ENCODE results near the gene SSPN. TPM values are rescaled to one million over a fixed set of nuclear protein-coding genes. Genes with fewer than 3 reads are reported as not detected.

Gene SSPN
- total RNA-seq, 1 donor from 2014 or later = 44.7 TPM

GRCh38 chr12:26268841-26269561 is 73.6 kb downstream of the SSPN start:
- Histone ChIP-seq H3K4me1 (peaks cover 52% of the 10 kb centered on the region), H3K4me3 (no peak overlapping the region)
- DNase-seq (ENCODE audit: extremely low spot score in 2 of 2) = no peak

GRCh38 chr12:26269562-26270284 is 74.3 kb downstream of the SSPN start:
- TF ChIP-seq CTCF (IDR thresholded peaks at IDR 0.05) = no peak
- no peak for TF ChIP-seq POLR2AphosphoS5 (IDR thresholded peaks at IDR 0.05; ENCODE audit: insufficient read depth in 1 of 2, low read depth in 1 of 2)
- no peak for TF ChIP-seq POLR2A (IDR thresholded peaks at IDR 0.05)
- intact Hi-C loops (cut with DNase I) = no loop called here
- no peak overlapping the region for H3K27ac ChIP-seq
- no peaks in the 10 kb centered on the region for H3K9me3 ChIP-seq
- DNase-seq (ENCODE audit: extremely low spot score in 2 of 2) = no peak
- H3K4me3 ChIP-seq = no peak overlapping the region
- H3K4me1 ChIP-seq = peaks cover 58% of the 10 kb centered on the region
- no peaks in the 10 kb centered on the region for H3K36me3 ChIP-seq
- H3K27me3 ChIP-seq = no peaks in the 10 kb centered on the region

More at GRCh38 chr12:26268841-26269561, 73.6 kb downstream of the SSPN start:
- intact Hi-C loops (cut with DNase I) = no loop called here
- H3K9me3 ChIP-seq = no peaks in the 10 kb centered on the region
- H3K36me3 ChIP-seq = no peaks in the 10 kb centered on the region
- no peaks in the 10 kb centered on the region for H3K27me3 ChIP-seq
- TF ChIP-seq CTCF (IDR thresholded peaks at IDR 0.05) = no peak
- TF ChIP-seq POLR2A (IDR thresholded peaks at IDR 0.05) = no peak
- TF ChIP-seq POLR2AphosphoS5 (IDR thresholded peaks at IDR 0.05; ENCODE audit: insufficient read depth in 1 of 2, low read depth in 1 of 2) = no peak
- H3K27ac ChIP-seq = no peak overlapping the region

- peaks cover 71% of the 10 kb centered on the region for H3K4me1 ChIP-seq
- H3K27me3 ChIP-seq = no peaks in the 10 kb centered on the region
- no peaks in the 10 kb centered on the region for H3K36me3 ChIP-seq
- TF ChIP-seq CTCF (IDR thresholded peaks at IDR 0.05) = no peak
- no peak for TF ChIP-seq POLR2A (IDR thresholded peaks at IDR 0.05)
- no peak for TF ChIP-seq POLR2AphosphoS5 (IDR thresholded peaks at IDR 0.05; ENCODE audit: insufficient read depth in 1 of 2, low read depth in 1 of 2)
- no peak for DNase-seq (ENCODE audit: extremely low spot score in 2 of 2)
- H3K9me3 ChIP-seq = no peaks in the 10 kb centered on the region
- H3K4me3 ChIP-seq = no peak overlapping the region
- intact Hi-C loops (cut with DNase I) = no loop called here
- no peak overlapping the region for H3K27ac ChIP-seq
Measured at GRCh38 chr12:26271024-26271423, 75.7 kb downstream of the SSPN start.

- intact Hi-C loops (cut with DNase I) = no loop called here
- peak in 1 of 2 donors; percentile 87 for DNase-seq (ENCODE audit: extremely low spot score in 2 of 2)
Measured at GRCh38 chr12:26271889-26272492, 76.6 kb downstream of the SSPN start.

More at GRCh38 chr12:26271889-26272492, 76.6 kb downstream of the SSPN start:
- H3K4me1 ChIP-seq = peaks cover 72% of the 10 kb centered on the region
- no peak overlapping the region for H3K4me3 ChIP-seq
- TF ChIP-seq POLR2A (IDR thresholded peaks at IDR 0.05) (no peak), POLR2AphosphoS5 (IDR thresholded peaks at IDR 0.05; ENCODE audit: insufficient read depth in 1 of 2, low read depth in 1 of 2) (peak; percentile 31 to 67), CTCF (IDR thresholded peaks at IDR 0.05) (no peak)
- H3K9me3 ChIP-seq = no peaks in the 10 kb centered on the region
- H3K36me3 ChIP-seq = no peaks in the 10 kb centered on the region
- peak overlapping the region; percentile 37 for H3K27ac ChIP-seq
- no peaks in the 10 kb centered on the region for H3K27me3 ChIP-seq
